ENCODE results near the gene SLC25A12. TPM values are rescaled to one million over a fixed set of nuclear protein-coding genes. Genes with fewer than 3 reads are reported as not detected.
"Not testable (repeated sequence)": the region's sequence is repeated elsewhere in the genome, so short reads cannot be mapped to it uniquely, and the experiment has no call there.

SLC25A12 gene
- polyA plus RNA-seq, 3 donors = 3.9 to 16.0 (median 12.0) TPM

- no peak overlapping the region for H3K27ac ChIP-seq (ENCODE audit: low read depth, low read length)
- 74 to 84% (median 80%) methylated on average over 5 of the region's 5 CpGs for WGBS, 3 donors
These were observed 90.3 kb downstream of the SLC25A12 start for GRCh38 chr2:171803757-171804156.

GRCh38 chr2:171800639-171801038 is 93.4 kb downstream of the SLC25A12 start:
- H3K27ac ChIP-seq (ENCODE audit: low read depth, low read length) = no peak overlapping the region
- WGBS, 3 donors = 91 to 96% (median 94%) methylated on average over 5 of the region's 5 CpGs

- 55 to 87% (median 55%) methylated on average over 6 of the region's 6 CpGs for WGBS, 3 donors
These were observed 95.8 kb downstream of the SLC25A12 start for GRCh38 chr2:171798156-171798820.

GRCh38 chr2:171794918-171795317 is 99.1 kb downstream of the SLC25A12 start:
- 55 to 67% (median 55%) methylated on average over 4 of the region's 4 CpGs for WGBS, 3 donors
- H3K27ac ChIP-seq (ENCODE audit: low read depth, low read length) = no peak overlapping the region

More at GRCh38 chr2:171798156-171798820, 95.8 kb downstream of the SLC25A12 start:
- no peak overlapping the region for H3K27ac ChIP-seq (ENCODE audit: low read depth, low read length)

GRCh38 chr2:171793691-171794678 is 100.1 kb downstream of the SLC25A12 start:
- no peak overlapping the region for H3K27ac ChIP-seq (ENCODE audit: low read depth, low read length)
- 59 to 81% (median 63%) methylated on average over 6 of the region's 6 CpGs for WGBS, 3 donors

GRCh38 chr2:171792886-171793580 is 101.0 kb downstream of the SLC25A12 start:
- WGBS, 3 donors = 83 to 86% (median 84%) methylated on average over 4 of the region's 4 CpGs

GRCh38 chr2:171792157-171792556 is 101.9 kb downstream of the SLC25A12 start:
- WGBS, 3 donors = 96 to 100% (median 98%) methylated on average over 3 of the region's 3 CpGs
- no peak overlapping the region for H3K27ac ChIP-seq (ENCODE audit: low read depth, low read length)

More at GRCh38 chr2:171792886-171793580, 101.0 kb downstream of the SLC25A12 start:
- no peak overlapping the region for H3K27ac ChIP-seq (ENCODE audit: low read depth, low read length)

GRCh38 chr2:171791361-171791760 is 102.7 kb downstream of the SLC25A12 start:
- H3K27ac ChIP-seq (ENCODE audit: low read depth, low read length) = no peak overlapping the region
- whole genome bisulfite sequencing, 3 donors = 54 to 78% (median 60%) methylated on average over 4 of the region's 4 CpGs

GRCh38 chr2:171789956-171790355 is 104.1 kb downstream of the SLC25A12 start:
- H3K27ac ChIP-seq (ENCODE audit: low read depth, low read length) = no peak overlapping the region
- WGBS, 3 donors = 76 to 92% (median 88%) methylated on average over 6 of the region's 6 CpGs

- no peak overlapping the region for H3K27ac ChIP-seq (ENCODE audit: low read depth, low read length)
- WGBS, 3 donors = 73 to 81% (median 74%) methylated on average over 7 of the region's 7 CpGs
These were observed 105.6 kb downstream of the SLC25A12 start for GRCh38 chr2:171788316-171788993.

- WGBS, 3 donors = 59 to 88% (median 86%) methylated on average over 11 of the region's 11 CpGs
- no peak overlapping the region for H3K27ac ChIP-seq (ENCODE audit: low read depth, low read length)
These were observed 106.5 kb downstream of the SLC25A12 start for GRCh38 chr2:171787333-171788072.

GRCh38 chr2:171785450-171785849 is 108.6 kb downstream of the SLC25A12 start:
- H3K27ac ChIP-seq (ENCODE audit: low read depth, low read length) = no peak overlapping the region
- WGBS, 3 donors = 78 to 97% (median 96%) methylated on average over 3 of the region's 3 CpGs

- WGBS, 3 donors = 94 to 96% (median 96%) methylated on average over 3 of the region's 3 CpGs
- no peak overlapping the region for H3K27ac ChIP-seq (ENCODE audit: low read depth, low read length)
These were observed 115.5 kb downstream of the SLC25A12 start for GRCh38 chr2:171778515-171778914.

- not testable (repeated sequence) for H3K27ac ChIP-seq (ENCODE audit: low read depth, low read length)
- 97 to 99% (median 98%) methylated on average over 11 to 33 of the region's 35 CpGs for WGBS, 3 donors
These were observed 119.5 kb downstream of the SLC25A12 start for GRCh38 chr2:171774581-171774980.

GRCh38 chr2:171772373-171772772 is 121.7 kb downstream of the SLC25A12 start:
- WGBS, 3 donors = 94 to 96% (median 96%) methylated on average over 5 of the region's 5 CpGs
- H3K27ac ChIP-seq (ENCODE audit: low read depth, low read length) = no peak overlapping the region

- H3K27ac ChIP-seq (ENCODE audit: low read depth, low read length) = no peak overlapping the region
These were observed 122.6 kb downstream of the SLC25A12 start for GRCh38 chr2:171771463-171771862.

GRCh38 chr2:171763602-171764001 is 130.4 kb downstream of the SLC25A12 start:
- no peak overlapping the region for H3K27ac ChIP-seq (ENCODE audit: low read depth, low read length)
- 88 to 93% (median 92%) methylated on average over 3 of the region's 3 CpGs for WGBS, 3 donors

All from adipose tissue (tissue), 3 donors.